SJCRH30 (cell line): ENCODE measurements around the gene FREY1. TPM values are rescaled to one million over a fixed set of nuclear protein-coding genes. Genes with fewer than 3 reads are reported as not detected.

ENCODE experiments used
- DNase-seq, 2 experiments: peaks; one replicate each; pipeline ENCODE4 v3.0.0-alpha.2; 2015 to 2020
- H3K27ac ChIP-seq: fragments of 250-450 bp; sonication (Bioruptor Pico); 2 replicates; pipeline ENCODE4 v1.5.1; 2020; ENCODE audit warnings: mild to moderate bottlenecking, moderate library complexity
- H3K27me3 ChIP-seq: fragments of 250-450 bp; sonication (Bioruptor Pico); 2 replicates; pipeline ENCODE4 v1.5.1; 2020; ENCODE audit warnings: mild to moderate bottlenecking, moderate library complexity
- H3K36me3 ChIP-seq: fragments of 250-450 bp; sonication (Bioruptor Pico); 2 replicates; pipeline ENCODE4 v1.5.1; 2020; ENCODE audit warnings: mild to moderate bottlenecking, moderate library complexity
- H3K4me1 ChIP-seq: fragments of 250-450 bp; sonication (Bioruptor Pico); 2 replicates; pipeline ENCODE4 v1.5.1; 2020; ENCODE audit warnings: mild to moderate bottlenecking, moderate library complexity
- H3K4me3 ChIP-seq: fragments of 250-450 bp; sonication (Bioruptor Pico); 2 replicates; pipeline ENCODE4 v1.5.1; 2020; ENCODE audit warnings: mild to moderate bottlenecking, moderate library complexity
- H3K9me3 ChIP-seq: fragments of 250-450 bp; sonication (Bioruptor Pico); replicated peaks from 2 replicates; pipeline ENCODE4 v1.5.1; 2020; ENCODE audit warnings: mild to moderate bottlenecking, moderate library complexity
- total RNA-seq: library from RNA; depleted of rRNA; stranded (reverse); fragments of >200 nt; shearing (Covaris generic); gene quantifications from 2 replicates; pipeline ENCODE4 v1.2.3, GENCODE V29; 2014; rRNA removed

FREY1 gene
- total RNA-seq: 1.8 and 2.1 TPM in 2 replicates

GRCh38 chr11:45906965-45907611 is at the start of gene FREY1:
FREY1 (minus strand) TSS chr11:45907271; CDS start chr11:45907245, 26 bp downstream.
- Histone ChIP-seq H3K36me3 (no peaks in the 10 kb centered on the region), H3K27ac (no peak within 1 kb of the TSS), H3K9me3 (no peaks in the 10 kb centered on the region), H3K4me1 (no peaks in the 10 kb centered on the region), H3K27me3 (no peaks in the 10 kb centered on the region), H3K4me3 (no peak within 1 kb of the TSS)
- no peak for DNase-seq

DNA sequence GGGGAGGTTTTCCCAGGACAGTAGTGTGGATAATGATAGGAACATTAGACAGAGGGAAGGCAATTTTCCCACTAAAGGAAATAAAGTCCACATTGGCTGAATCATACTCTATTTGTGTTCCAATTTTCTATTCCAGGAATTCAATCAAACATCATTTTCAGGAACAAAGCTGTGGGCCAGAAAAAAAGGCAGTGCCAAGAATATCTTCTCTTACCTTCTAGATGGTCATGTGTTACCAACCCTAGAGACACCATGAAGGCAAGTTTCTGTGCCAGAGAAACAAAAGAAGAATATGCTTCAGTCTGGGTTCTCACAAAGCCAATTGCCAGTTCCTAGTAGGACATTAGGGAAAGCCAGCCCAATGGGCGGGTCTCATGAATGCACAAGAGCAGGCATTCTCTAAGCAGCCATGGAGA is 42.9 kb upstream of the FREY1 start:
- Histone ChIP-seq H3K36me3 (no peaks in the 10 kb centered on the region), H3K27ac (no peak overlapping the region), H3K4me3 (no peak overlapping the region), H3K9me3 (no peaks in the 10 kb centered on the region), H3K4me1 (no peaks in the 10 kb centered on the region), H3K27me3 (no peaks in the 10 kb centered on the region)
- DNase-seq: no peak

DNA sequence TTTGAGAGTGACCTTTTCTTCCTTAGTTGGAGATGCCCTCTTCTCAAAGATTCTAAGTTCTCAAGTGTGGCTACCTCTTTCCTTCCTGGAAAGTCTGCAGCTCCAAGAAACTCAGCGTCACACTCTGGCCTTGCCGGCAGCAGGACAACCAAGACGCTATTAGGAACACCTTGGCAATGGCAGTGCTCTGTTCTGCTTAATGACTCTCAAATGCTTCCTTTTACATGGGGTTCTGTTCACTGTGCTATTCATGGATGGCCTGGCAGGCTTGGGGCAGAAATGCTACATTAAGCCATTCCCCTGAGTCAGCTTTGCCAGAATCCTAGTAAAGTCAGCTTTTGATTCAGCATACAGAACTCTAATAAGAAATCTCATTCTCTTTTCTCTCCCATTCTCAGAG is 41.3 kb upstream of the FREY1 start:
- no peak overlapping the region for H3K27ac ChIP-seq
- H3K36me3 ChIP-seq: no peaks in the 10 kb centered on the region
- DNase-seq: no peak
- no peak overlapping the region for H3K4me3 ChIP-seq
- H3K9me3 ChIP-seq: no peaks in the 10 kb centered on the region
- no peaks in the 10 kb centered on the region for H3K4me1 ChIP-seq
- no peaks in the 10 kb centered on the region for H3K27me3 ChIP-seq

DNA sequence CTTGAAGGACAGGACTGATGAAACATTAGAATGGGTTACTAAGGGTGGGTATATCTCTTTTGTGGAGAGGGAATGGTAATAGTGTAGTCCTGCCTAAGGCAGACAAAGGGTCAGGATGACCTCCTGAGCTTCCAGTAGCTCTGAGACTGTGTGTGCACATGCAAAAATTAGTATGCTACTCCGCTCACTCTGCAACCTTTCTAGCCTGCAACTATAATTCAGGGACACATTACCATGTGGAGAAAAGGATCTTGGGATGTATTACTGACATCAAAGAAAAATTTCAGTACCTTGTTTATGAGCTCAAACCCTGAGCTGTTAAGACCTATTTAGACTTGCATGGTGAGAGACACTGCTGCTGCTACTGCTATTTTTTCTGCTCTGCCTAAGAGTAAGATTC is 40.8 kb upstream of the FREY1 start:
- no peaks in the 10 kb centered on the region for H3K9me3 ChIP-seq
- no peak overlapping the region for H3K27ac ChIP-seq
- no peak for DNase-seq
- H3K4me1 ChIP-seq: no peaks in the 10 kb centered on the region
- H3K4me3 ChIP-seq: no peak overlapping the region
- no peaks in the 10 kb centered on the region for H3K36me3 ChIP-seq
- H3K27me3 ChIP-seq: no peaks in the 10 kb centered on the region

GRCh38 chr11:45945397-45945999 is 38.4 kb upstream of the FREY1 start:
- no peak overlapping the region for H3K27ac ChIP-seq
- no peak for DNase-seq

GRCh38 chr11:45942381-45942780 is 35.3 kb upstream of the FREY1 start:
- no peaks in the 10 kb centered on the region for H3K36me3 ChIP-seq
- no peak for DNase-seq
- H3K4me3 ChIP-seq: no peak overlapping the region
- no peaks in the 10 kb centered on the region for H3K27me3 ChIP-seq
- H3K9me3 ChIP-seq: no peaks in the 10 kb centered on the region
- H3K27ac ChIP-seq: no peak overlapping the region
- H3K4me1 ChIP-seq: no peaks in the 10 kb centered on the region

More at GRCh38 chr11:45945397-45945999, 38.4 kb upstream of the FREY1 start:
- Histone ChIP-seq H3K4me3 (no peak overlapping the region), H3K27me3 (no peaks in the 10 kb centered on the region), H3K9me3 (no peaks in the 10 kb centered on the region), H3K36me3 (no peaks in the 10 kb centered on the region), H3K4me1 (no peaks in the 10 kb centered on the region)

- DNase-seq: no peak
- Histone ChIP-seq H3K27me3 (no peaks in the 10 kb centered on the region), H3K4me3 (no peak overlapping the region), H3K27ac (no peak overlapping the region), H3K4me1 (no peaks in the 10 kb centered on the region), H3K9me3 (no peaks in the 10 kb centered on the region), H3K36me3 (no peaks in the 10 kb centered on the region)
These were observed 34.2 kb upstream of the FREY1 start for GRCh38 chr11:45941285-45941684.

GRCh38 chr11:45939836-45940235 is 32.8 kb upstream of the FREY1 start:
- no peaks in the 10 kb centered on the region for H3K27me3 ChIP-seq
- no peak overlapping the region for H3K4me3 ChIP-seq
- DNase-seq: no peak
- no peaks in the 10 kb centered on the region; the same call in 1 of the 2 replicates for H3K36me3 ChIP-seq
- no peaks in the 10 kb centered on the region for H3K4me1 ChIP-seq
- H3K9me3 ChIP-seq: no peaks in the 10 kb centered on the region
- no peak overlapping the region for H3K27ac ChIP-seq

DNA sequence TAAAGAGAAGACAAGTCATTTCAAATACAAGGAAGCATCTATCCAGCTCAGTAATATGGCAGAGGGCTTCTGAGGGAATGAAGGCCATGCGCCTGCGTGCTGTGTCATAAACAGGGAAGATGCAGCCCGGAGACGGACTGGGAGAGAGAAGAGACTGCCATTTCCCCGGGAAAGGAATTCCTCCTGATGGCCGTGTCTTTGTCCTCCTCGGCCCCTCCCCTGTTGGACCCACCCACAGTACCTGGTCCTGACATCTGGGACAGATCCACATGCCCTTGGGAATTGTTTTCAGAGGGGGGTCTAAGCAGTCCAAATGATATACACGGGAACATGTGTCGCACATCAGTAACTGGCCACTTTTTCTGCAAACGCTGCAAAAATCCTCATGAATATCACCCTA is 30.8 kb upstream of the FREY1 start:
- Histone ChIP-seq H3K36me3 (no peaks in the 10 kb centered on the region; the same call in 1 of the 2 replicates), H3K4me1 (no peaks in the 10 kb centered on the region), H3K27ac (no peak overlapping the region), H3K9me3 (no peaks in the 10 kb centered on the region), H3K27me3 (no peaks in the 10 kb centered on the region), H3K4me3 (no peak overlapping the region)
- no peak for DNase-seq

DNA sequence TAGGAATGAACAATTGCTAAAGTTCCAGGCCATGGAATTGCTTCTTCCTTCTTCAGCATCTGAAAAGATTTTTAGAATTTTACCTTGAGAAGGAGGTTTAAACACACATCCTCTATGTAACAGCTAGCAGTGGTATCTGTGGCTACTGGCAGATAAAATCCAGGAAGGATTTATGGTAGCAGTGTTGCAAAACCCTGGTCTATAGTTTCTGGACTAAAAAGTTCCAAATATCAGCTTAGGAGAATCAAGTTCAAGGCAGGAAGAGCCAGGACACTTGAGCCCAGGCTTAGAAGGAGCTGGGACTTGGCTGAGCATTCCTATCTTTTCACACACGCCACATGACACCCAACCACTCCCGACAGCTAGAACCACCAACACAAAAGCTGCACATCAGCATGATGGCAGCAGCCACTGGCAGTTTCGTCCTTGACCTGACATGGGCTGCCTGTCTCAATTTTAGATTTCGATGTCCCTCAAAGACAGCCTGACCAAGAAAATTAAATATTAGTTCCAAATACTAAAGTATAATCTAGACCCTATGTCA is 29.5 kb upstream of the FREY1 start:
- Histone ChIP-seq H3K4me3 (no peak overlapping the region), H3K36me3 (no peaks in the 10 kb centered on the region; the same call in 1 of the 2 replicates), H3K4me1 (no peaks in the 10 kb centered on the region), H3K27me3 (no peaks in the 10 kb centered on the region), H3K9me3 (no peaks in the 10 kb centered on the region), H3K27ac (no peak overlapping the region)
- DNase-seq: no peak

DNA sequence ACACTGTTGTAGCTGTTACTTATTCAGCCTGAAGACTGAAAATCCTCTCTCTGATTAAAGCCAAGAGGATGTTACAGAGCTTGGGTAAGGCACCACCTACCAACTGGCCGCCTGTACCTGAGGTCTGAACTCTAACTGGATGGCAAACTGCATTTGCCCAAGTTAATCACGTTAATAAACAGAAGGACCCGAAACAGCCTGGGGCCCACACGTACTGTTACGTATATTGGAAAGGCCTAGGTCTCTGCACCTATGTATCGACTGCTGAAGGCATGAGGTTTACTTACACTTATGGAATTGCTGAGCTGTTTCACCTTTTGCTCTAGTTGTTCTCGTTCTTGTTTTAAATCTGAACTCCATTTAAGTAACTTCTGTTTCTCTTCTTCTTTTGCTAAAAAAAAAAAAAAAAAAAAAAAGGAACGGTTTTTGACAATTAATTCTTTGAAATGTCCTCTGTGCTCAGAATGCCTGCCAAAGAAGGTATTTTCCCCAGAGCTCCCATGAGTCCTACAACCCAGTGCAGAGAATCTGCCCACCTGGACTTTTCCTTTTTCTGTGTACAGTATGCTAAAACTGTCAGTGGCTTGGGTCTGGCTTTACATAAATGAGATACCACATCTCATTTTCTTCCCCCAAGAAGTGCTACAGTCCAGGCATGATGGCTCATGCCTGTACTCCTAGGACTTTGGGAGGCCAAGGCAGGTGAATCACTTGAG is 28.4 kb upstream of the FREY1 start:
- Histone ChIP-seq H3K27ac (no peak overlapping the region), H3K36me3 (no peaks in the 10 kb centered on the region; the same call in 1 of the 2 replicates), H3K27me3 (no peaks in the 10 kb centered on the region), H3K9me3 (no peaks in the 10 kb centered on the region), H3K4me3 (no peak overlapping the region), H3K4me1 (no peaks in the 10 kb centered on the region)
- DNase-seq: no peak

GRCh38 chr11:45934580-45935318 is 27.7 kb upstream of the FREY1 start:
- H3K9me3 ChIP-seq: no peaks in the 10 kb centered on the region
- H3K27ac ChIP-seq: no peak overlapping the region
- no peak for DNase-seq
- H3K27me3 ChIP-seq: no peaks in the 10 kb centered on the region
- no peaks in the 10 kb centered on the region; the same call in 1 of the 2 replicates for H3K36me3 ChIP-seq
- H3K4me1 ChIP-seq: peaks cover 6% of the 10 kb centered on the region; the same call in 1 of the 2 replicates
- no peak overlapping the region for H3K4me3 ChIP-seq

DNA sequence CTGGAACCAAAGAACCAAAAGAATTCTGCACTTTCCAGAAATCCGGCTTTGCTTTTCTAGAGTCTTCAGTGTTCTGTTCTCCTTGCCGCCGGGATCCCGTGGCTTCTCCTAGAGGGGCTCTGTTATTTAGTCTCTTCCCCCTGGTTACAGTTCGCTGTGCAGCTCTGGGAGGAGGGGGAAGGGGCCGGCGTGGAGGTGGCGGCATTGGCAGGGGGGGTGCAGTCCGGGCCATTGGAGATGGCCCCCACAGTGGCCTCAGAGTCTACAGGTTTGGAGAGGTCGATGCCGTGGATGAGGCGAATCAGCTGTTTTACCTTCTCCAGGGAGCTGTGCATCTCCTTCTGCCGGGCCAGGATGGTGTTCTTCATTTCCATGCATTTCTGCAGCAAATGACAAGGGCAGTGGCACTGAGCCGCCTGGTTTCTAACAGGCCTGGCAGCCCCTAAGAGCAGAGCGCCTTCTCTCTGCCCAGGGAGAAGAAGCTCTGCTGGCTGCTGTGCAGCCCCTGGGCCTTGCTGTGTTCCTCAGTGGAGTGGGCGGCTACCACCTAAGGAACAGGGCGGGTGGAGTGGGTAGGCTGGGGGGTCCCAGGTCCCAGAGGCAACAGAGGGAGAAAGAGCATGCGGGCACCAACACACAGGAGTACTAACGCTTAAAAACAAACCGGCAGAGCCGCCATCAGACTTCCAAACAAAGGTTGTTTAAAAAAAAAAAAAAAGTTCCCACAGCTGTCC is 26.9 kb upstream of the FREY1 start:
- Histone ChIP-seq H3K4me1 (peaks cover 6% of the 10 kb centered on the region; the same call in 1 of the 2 replicates), H3K4me3 (no peak overlapping the region), H3K27ac (no peak overlapping the region), H3K9me3 (no peaks in the 10 kb centered on the region), H3K36me3 (no peaks in the 10 kb centered on the region; the same call in 1 of the 2 replicates), H3K27me3 (no peaks in the 10 kb centered on the region)
- no peak for DNase-seq
